K562 (cell line): Measurements from ENCODE around the gene FIBP. TPM values are rescaled to one million over a fixed set of nuclear protein-coding genes. Genes with fewer than 3 reads are reported as not detected.

ENCODE experiments used
- ATAC-seq: fragments of 200-7000 bp; cut with Tn5 transposase; 3 replicates; pipeline ENCODE4 v1.9.1; 2020; ENCODE audit warnings: moderate library complexity
- BruUV-seq: library from RNA; stranded (reverse); fragments of 400-500 nt; replicated peaks from 2 replicates; lab custom pipeline; 2021; lab: Mats Ljungman, UMichigan
- CTCF ChIA-PET: fragments of 300-600 bp; formaldehyde crosslinking; extraction: SDS; loops from one replicate; lab custom pipeline; 2021; ENCODE audit warnings: low intra/inter-chr PET ratio; lab: Yijun Ruan, JAX
- POLR2A ChIA-PET: fragments of 300-600, 350-650 bp; sonication (Branson Sonifier 250); formaldehyde crosslinking; extraction: SDS; loops from one replicate; lab custom pipeline; 2021; ENCODE audit warnings: antibody characterized with exemption, inconsistent platforms; lab: Yijun Ruan, JAX
- DNase-seq, 4 experiments: peaks; one replicate each; pipeline versions ENCODE4 v3.0.0 to v3.0.0-alpha.2; 2011 to 2018; ENCODE audit warnings: low spot score in 3 of 4, mixed read lengths in 3 of 4; ENCODE audit errors: extremely low read depth in 1 of 4
- FAIRE-seq: peaks from 2 replicates; lab custom pipeline; 2011; peaks lifted over from hg19 to GRCh38; lab: Jason Lieb, UNC
- H2AFZ ChIP-seq: 2 replicates; pipeline ENCODE4 v1.6.0; 2011; ENCODE audit warnings: low read depth, low read length, control low read depth, inconsistent platforms
- H3K27ac ChIP-seq: fragments of 200-600 bp; 3 replicates; pipeline ENCODE4 v1.8.0; 2011; ENCODE audit warnings: low read depth, mild to moderate bottlenecking, control low read depth, inconsistent platforms, low read length, moderate library complexity, mixed read lengths; ENCODE audit errors: extremely low read depth
- H3K27me3 ChIP-seq, 2 experiments: fragments of 300-600 bp in 1 of 2; 2 replicates in 1 of 2; 3 replicates in 1 of 2; pipeline versions ENCODE4 v1.6.0 to v1.8.0; 2011; ENCODE audit warnings: inconsistent platforms in 2 of 2, low read length in 2 of 2, mild to moderate bottlenecking in 1 of 2, mixed read lengths in 1 of 2, moderate library complexity in 1 of 2; ENCODE audit not compliant: control insufficient read depth in 2 of 2, insufficient read depth in 2 of 2
- H3K36me3 ChIP-seq: fragments of 300-600 bp; 3 replicates; pipeline ENCODE4 v1.8.0; 2011; ENCODE audit warnings: mild to moderate bottlenecking, low read length, inconsistent platforms; ENCODE audit not compliant: control insufficient read depth, insufficient read depth
- H3K4me1 ChIP-seq, 2 experiments: fragments of 200-600 bp in 1 of 2; replicated peaks in 1 of 2; 2 replicates in 1 of 2; 3 replicates in 1 of 2; pipeline versions ENCODE4 v1.5.1 to v1.8.0; 2011; ENCODE audit warnings: inconsistent platforms in 2 of 2, low read length in 2 of 2, mild to moderate bottlenecking in 1 of 2, mixed read lengths in 1 of 2, moderate library complexity in 1 of 2; ENCODE audit not compliant: control insufficient read depth in 2 of 2, insufficient read depth in 2 of 2
- H3K4me2 ChIP-seq: 2 replicates; pipeline ENCODE4 v1.6.1; 2011; ENCODE audit warnings: low read length, control low read depth, inconsistent platforms, mixed read lengths; ENCODE audit not compliant: insufficient read depth
- H3K4me3 ChIP-seq: fragments of 200-600 bp; sonication (generic), shearing (Covaris generic); 2 replicates; pipeline ENCODE4 v1.5.1; 2016; ENCODE audit warnings: control low read depth, inconsistent platforms
- H3K79me2 ChIP-seq: fragments of 200-600 bp; 3 replicates; pipeline ENCODE4 v1.8.0; 2011; ENCODE audit warnings: low read length, inconsistent platforms; ENCODE audit not compliant: control insufficient read depth, insufficient read depth
- H3K9ac ChIP-seq, 2 experiments: 2 replicates each; pipeline versions ENCODE4 v1.6.0 to v1.6.1; 2011; ENCODE audit warnings: low read depth in 2 of 2, low read length in 2 of 2, control low read depth in 1 of 2, inconsistent platforms in 1 of 2, mild to moderate bottlenecking in 1 of 2, mixed read lengths in 1 of 2; ENCODE audit not compliant: insufficient read depth in 1 of 2
- H3K9me1 ChIP-seq: one replicate; pipeline ENCODE4 v1.6.0; 2011; ENCODE audit warnings: inconsistent platforms, mild to moderate bottlenecking, low read length, moderate library complexity; ENCODE audit not compliant: control insufficient read depth, insufficient read depth
- H3K9me3 ChIP-seq: replicated peaks from 2 replicates; pipeline ENCODE4 v1.5.1; 2011; ENCODE audit warnings: low read depth, low read length, inconsistent platforms; ENCODE audit not compliant: control insufficient read depth, insufficient read depth
- H4K20me1 ChIP-seq: replicated peaks from 2 replicates; pipeline ENCODE4 v1.6.1; 2011; ENCODE audit warnings: low read length, inconsistent platforms, mixed read lengths; ENCODE audit not compliant: control insufficient read depth, insufficient read depth
- CBFB ChIP-seq: sonication (generic); formaldehyde crosslinking; IDR thresholded peaks from 2 replicates; pipeline ENCODE4 v1.4.0; 2020; ENCODE audit warnings: mild to moderate bottlenecking, missing genetic modification reagents
- FOXM1 ChIP-seq, 2 experiments: fragments of 450-650 bp in 1 of 2; sonication (generic) in 1 of 2; formaldehyde crosslinking in 1 of 2; IDR thresholded peaks; 2 replicates each; pipeline versions ENCODE4 v1.6.1 to v1.9.0; 2017 to 2022; ENCODE audit warnings: low read depth in 2 of 2, mild to moderate bottlenecking in 2 of 2, missing genetic modification reagents in 1 of 2, moderate library complexity in 1 of 2
- GTF2A2 ChIP-seq: IDR thresholded peaks from 2 replicates; pipeline ENCODE4 v1.6.1; 2016; ENCODE audit warnings: mild to moderate bottlenecking, missing genetic modification characterization, missing compliant biosample characterization
- HMG20A ChIP-seq: fragments of 450-650 bp; formaldehyde crosslinking; conservative IDR thresholded peaks from 2 replicates; pipeline ENCODE4 v1.4.0; 2020; ENCODE audit warnings: mild to moderate bottlenecking, mixed read lengths
- JUN ChIP-seq, 2 experiments: sonication (generic) in 1 of 2; formaldehyde crosslinking in 1 of 2; IDR thresholded peaks; 2 replicates each; pipeline versions ENCODE4 v1.6.1 to v1.8.0; 2012 to 2022; ENCODE audit warnings: borderline replicate concordance in 2 of 2, mild to moderate bottlenecking in 2 of 2, improper control_type of control experiment in 1 of 2, low read depth in 1 of 2, low read length in 1 of 2, missing genetic modification reagents in 1 of 2
- LARP7 ChIP-seq: fragments of 450-650 bp; IDR thresholded peaks from 2 replicates; pipeline ENCODE4 v1.6.1; 2016
- PCBP1 ChIP-seq: fragments of 200-400 bp; formaldehyde crosslinking; IDR thresholded peaks from 2 replicates; pipeline ENCODE4 v1.6.1; 2018; ENCODE audit warnings: mild to moderate bottlenecking, low read depth, low read length; ENCODE audit not compliant: poor library complexity, severe bottlenecking
- RBM34 ChIP-seq: fragments of 200-400 bp; formaldehyde crosslinking; IDR thresholded peaks from 2 replicates; pipeline ENCODE4 v1.6.1; 2018; ENCODE audit warnings: low read length, borderline replicate concordance; ENCODE audit not compliant: insufficient read depth
- RHOXF2B ChIP-seq: fragments of 250-450 bp; sonication (Bioruptor Pico); conservative IDR thresholded peaks from 2 replicates; pipeline ENCODE4 v1.5.1; 2021
- SAFB ChIP-seq: fragments of 200-400 bp; formaldehyde crosslinking; IDR thresholded peaks from 2 replicates; pipeline ENCODE4 v1.6.1; 2017; ENCODE audit warnings: low read depth, low read length, borderline replicate concordance
- SOX6 ChIP-seq: fragments of 450-650 bp; IDR thresholded peaks from 2 replicates; pipeline ENCODE4 v1.6.1; 2014; ENCODE audit warnings: mild to moderate bottlenecking
- TAF7 ChIP-seq: fragments of 450-650 bp; IDR thresholded peaks from 2 replicates; pipeline ENCODE4 v1.6.1; 2016; ENCODE audit warnings: missing genetic modification characterization, missing compliant biosample characterization
- TEAD4 ChIP-seq, 2 experiments: sonication (generic) in 1 of 2; formaldehyde crosslinking in 1 of 2; IDR thresholded peaks; 2 replicates each; pipeline versions ENCODE4 v1.6.1 to v1.8.0; 2012 to 2022; ENCODE audit warnings: borderline replicate concordance in 1 of 2, inconsistent platforms in 1 of 2, low read length in 1 of 2, mild to moderate bottlenecking in 1 of 2, missing genetic modification reagents in 1 of 2
- ZNF224 ChIP-seq: sonication (generic); formaldehyde crosslinking; IDR thresholded peaks from 2 replicates; pipeline ENCODE4 v1.8.0; 2022; ENCODE audit warnings: mild to moderate bottlenecking, missing genetic modification reagents
- WGBS: fragments of 100-300 bp; shearing (Covaris generic); methylation state at CpG from one replicate; pipeline ENCODE4 v1.1.6; 2016; ENCODE audit warnings: low coverage, mixed read lengths; ENCODE audit not compliant: insufficient coverage; ENCODE audit errors: missing lambda C conversion rate; 5-methylcytosine and 5-hydroxymethylcytosine counted together
- in situ Hi-C: fragments of 300-500 bp; cut with MboI; formaldehyde crosslinking; loops from 4 replicates; pipeline ENCODE4 v1.15.0; 2018; ENCODE audit warnings: inconsistent platforms, mixed read lengths
- intact Hi-C: fragments of 100-400 bp; cut with micrococcal nuclease; formaldehyde crosslinking; loops from 2 replicates; pipeline ENCODE4 v1.14.2; 2022
- polyA plus RNA-seq, 8 experiments: library from polyadenylated mRNA; depleted of rRNA in 4 of 8; stranded (reverse) in 5 of 8; unstranded in 3 of 8; fragments of >200 nt; fragmentation: Nextera tagmentation in 2 of 8; fragmentation: Illumina TruSeq in 1 of 8; extraction: Ambion mirVana in 2 of 8; extraction: Trizol in 1 of 8; gene quantifications; 2 replicates each; pipeline versions ENCODE4 v1.2.1 to v1.2.3, GENCODE V29; 2011 to 2014; ENCODE audit warnings: inconsistent platforms in 1 of 8, missing spikeins in 1 of 8
- total RNA-seq, 7 experiments: library from RNA; depleted of rRNA in 6 of 7; stranded (reverse); fragments of >200 nt in 6 of 7; fragmentation: Illumina TruSeq in 2 of 7; extraction: Trizol in 2 of 7; gene quantifications; 2 replicates each; pipeline versions ENCODE4 v1.2.1 to v1.2.3, GENCODE V29; 2011 to 2021; ENCODE audit warnings: low replicate concordance in 1 of 7
- TF ChIP-seq, protein P1 (sequence below): fragments of 450-650 bp; IDR thresholded peaks from 2 replicates; pipeline ENCODE4 v1.7.1; 2018; ENCODE audit warnings: mild to moderate bottlenecking, low read depth; ENCODE audit not compliant: partially characterized antibody
- TF ChIP-seq, protein P2 (sequence below): fragments of 450-650 bp; IDR thresholded peaks from one replicate; pipeline ENCODE4 v1.6.1; 2018; ENCODE audit warnings: mild to moderate bottlenecking, moderate library complexity; ENCODE audit not compliant: partially characterized antibody

Gene FIBP
- total and polyA plus RNA-seq, 9 of the 15 experiments (the other 6 are each of a cell fraction or from before 2014, with no cell fraction given) = 41.2 to 79.2 (median 48.6) TPM

DNA sequence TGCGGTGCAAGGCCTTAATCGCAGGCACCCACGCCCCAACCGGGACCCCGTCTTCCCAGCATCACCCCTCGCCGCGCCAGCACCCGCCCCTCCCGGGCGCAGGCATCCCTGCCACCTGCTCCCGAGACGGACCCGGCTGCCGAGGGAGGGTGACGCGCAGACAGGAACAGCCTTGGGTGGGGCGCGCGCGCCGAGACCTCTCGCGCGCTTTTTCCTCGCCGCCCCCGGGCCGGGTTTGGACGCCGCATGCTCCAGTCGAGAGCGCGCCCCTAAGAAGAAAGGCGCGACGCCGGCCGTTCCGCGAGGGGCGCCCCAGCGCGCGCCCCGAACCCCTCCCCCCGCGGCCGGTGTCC lies 30.8 kb downstream of the FIBP start:
- DNase-seq (no peak), FAIRE-seq (no peak), ATAC-seq (no peak)
- POLR2A ChIA-PET = interaction anchor here (0.5 to 5.6 kb wide), 19 partner anchors 8 to 229 kb away, joined by 3 to 151 read pairs (median 6); partner anchors contain the start of genes CCDC85B, FIBP, FOSL1 and KAT5
- no peaks in the 10 kb centered on the region; a peak in 1 of 5 replicates for H3K27me3 ChIP-seq
- H3K4me3 ChIP-seq = peak overlapping the region; percentile 95
- H3K9me1 ChIP-seq = peaks cover 11% of the 10 kb centered on the region
- peaks cover 57% of the 10 kb centered on the region for H3K36me3 ChIP-seq
- peak overlapping the region; percentile 29 for H2AFZ ChIP-seq
- H3K9me3 ChIP-seq = no peaks in the 10 kb centered on the region
- peak overlapping the region; percentile 95 for H3K4me2 ChIP-seq
- H3K9ac ChIP-seq = peak overlapping the region; percentile 98 to 99
- intact Hi-C loops = loop anchor here (5.0 kb wide), 1 partner anchor 45 kb away; the partner anchor contains the start of gene FOSL1
- BruUV-seq = no TSS peak
- CTCF ChIA-PET = no interaction called here
- H3K79me2 ChIP-seq = peaks cover 65% of the 10 kb centered on the region
- WGBS = under 1% methylated on average over 16 of the region's 49 CpGs
- peaks cover 14 to 62% of the 10 kb centered on the region in 2 experiments for H3K4me1 ChIP-seq
- in situ Hi-C loops = no loop called here
- peaks cover 22% of the 10 kb centered on the region for H4K20me1 ChIP-seq
- H3K27ac ChIP-seq = peak overlapping the region; percentile 96
- TF ChIP-seq ZNF224 (CRISPR knock-in tag) (0 out of 2 replicates have a peak, but pooled peaks have one; percentile 8), RBM34 (peak; percentile 82; the same call in 1 of the 2 replicates), CBFB (CRISPR knock-in tag) (peak; percentile 78; the same call in 1 of the 2 replicates), SAFB (peak; percentile 58; the same call in 1 of the 2 replicates), FOXM1 (IDR thresholded peaks at IDR 0.05; ENCODE audit: low read depth) (no peak), FOXM1 (CRISPR knock-in tag; IDR thresholded peaks at IDR 0.05; ENCODE audit: low read depth) (peak; percentile 82; the same call in 1 of the 2 replicates), TAF7 (tag) (peak; percentile 56; the same call in 1 of the 2 replicates), JUN (IDR thresholded peaks at IDR 0.05; ENCODE audit: borderline replicate concordance, low read depth, low read length) (no peak), JUN (CRISPR knock-in tag; IDR thresholded peaks at IDR 0.05; ENCODE audit: borderline replicate concordance) (0 out of 2 replicates have a peak, but pooled peaks have one; percentile 4), GTF2A2 (tag) (no peak), SOX6 (no peak), TEAD4 (IDR thresholded peaks at IDR 0.05; ENCODE audit: low read length) (no peak), TEAD4 (CRISPR knock-in tag; IDR thresholded peaks at IDR 0.05; ENCODE audit: borderline replicate concordance) (no peak), PCBP1 (peak; percentile 66), HMG20A (no peak), RHOXF2B (CRISPR knock-in tag) (no peak), LARP7 (0 out of 2 replicates have a peak, but pooled peaks have one; percentile 26)
- TF ChIP-seq, protein P1, sequence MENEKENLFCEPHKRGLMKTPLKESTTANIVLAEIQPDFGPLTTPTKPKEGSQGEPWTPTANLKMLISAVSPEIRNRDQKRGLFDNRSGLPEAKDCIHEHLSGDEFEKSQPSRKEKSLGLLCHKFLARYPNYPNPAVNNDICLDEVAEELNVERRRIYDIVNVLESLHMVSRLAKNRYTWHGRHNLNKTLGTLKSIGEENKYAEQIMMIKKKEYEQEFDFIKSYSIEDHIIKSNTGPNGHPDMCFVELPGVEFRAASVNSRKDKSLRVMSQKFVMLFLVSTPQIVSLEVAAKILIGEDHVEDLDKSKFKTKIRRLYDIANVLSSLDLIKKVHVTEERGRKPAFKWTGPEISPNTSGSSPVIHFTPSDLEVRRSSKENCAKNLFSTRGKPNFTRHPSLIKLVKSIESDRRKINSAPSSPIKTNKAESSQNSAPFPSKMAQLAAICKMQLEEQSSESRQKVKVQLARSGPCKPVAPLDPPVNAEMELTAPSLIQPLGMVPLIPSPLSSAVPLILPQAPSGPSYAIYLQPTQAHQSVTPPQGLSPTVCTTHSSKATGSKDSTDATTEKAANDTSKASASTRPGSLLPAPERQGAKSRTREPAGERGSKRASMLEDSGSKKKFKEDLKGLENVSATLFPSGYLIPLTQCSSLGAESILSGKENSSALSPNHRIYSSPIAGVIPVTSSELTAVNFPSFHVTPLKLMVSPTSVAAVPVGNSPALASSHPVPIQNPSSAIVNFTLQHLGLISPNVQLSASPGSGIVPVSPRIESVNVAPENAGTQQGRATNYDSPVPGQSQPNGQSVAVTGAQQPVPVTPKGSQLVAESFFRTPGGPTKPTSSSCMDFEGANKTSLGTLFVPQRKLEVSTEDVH = no peak
- TF ChIP-seq, protein P2, sequence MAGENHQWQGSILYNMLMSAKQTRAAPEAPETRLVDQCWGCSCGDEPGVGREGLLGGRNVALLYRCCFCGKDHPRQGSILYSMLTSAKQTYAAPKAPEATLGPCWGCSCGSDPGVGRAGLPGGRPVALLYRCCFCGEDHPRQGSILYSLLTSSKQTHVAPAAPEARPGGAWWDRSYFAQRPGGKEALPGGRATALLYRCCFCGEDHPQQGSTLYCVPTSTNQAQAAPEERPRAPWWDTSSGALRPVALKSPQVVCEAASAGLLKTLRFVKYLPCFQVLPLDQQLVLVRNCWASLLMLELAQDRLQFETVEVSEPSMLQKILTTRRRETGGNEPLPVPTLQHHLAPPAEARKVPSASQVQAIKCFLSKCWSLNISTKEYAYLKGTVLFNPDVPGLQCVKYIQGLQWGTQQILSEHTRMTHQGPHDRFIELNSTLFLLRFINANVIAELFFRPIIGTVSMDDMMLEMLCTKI = no peak
